DMS153 treated with DMSO at 0.1 percent for 48 hours (cell line): Measurements from ENCODE around the gene WDR81.
"Not testable (repeated sequence)": the region's sequence is repeated elsewhere in the genome, so short reads cannot be mapped to it uniquely, and the experiment has no call there.

Experiments
- DNase-seq: peaks from one replicate; lab custom pipeline; 2025; ENCODE audit not compliant: unreplicated experiment; lab: John Stamatoyannopoulos, UW

The WDR81 gene

GRCh38 chr17:1730326-1731193 is 6.1 kb downstream of the WDR81 start:
- DNase-seq, result no peak

- DNase-seq, result no peak
Measured at GRCh38 chr17:1731194-1731506, 6.6 kb downstream of the WDR81 start.

GRCh38 chr17:1732241-1732832 is 7.8 kb downstream of the WDR81 start:
- no peak for DNase-seq

DNA sequence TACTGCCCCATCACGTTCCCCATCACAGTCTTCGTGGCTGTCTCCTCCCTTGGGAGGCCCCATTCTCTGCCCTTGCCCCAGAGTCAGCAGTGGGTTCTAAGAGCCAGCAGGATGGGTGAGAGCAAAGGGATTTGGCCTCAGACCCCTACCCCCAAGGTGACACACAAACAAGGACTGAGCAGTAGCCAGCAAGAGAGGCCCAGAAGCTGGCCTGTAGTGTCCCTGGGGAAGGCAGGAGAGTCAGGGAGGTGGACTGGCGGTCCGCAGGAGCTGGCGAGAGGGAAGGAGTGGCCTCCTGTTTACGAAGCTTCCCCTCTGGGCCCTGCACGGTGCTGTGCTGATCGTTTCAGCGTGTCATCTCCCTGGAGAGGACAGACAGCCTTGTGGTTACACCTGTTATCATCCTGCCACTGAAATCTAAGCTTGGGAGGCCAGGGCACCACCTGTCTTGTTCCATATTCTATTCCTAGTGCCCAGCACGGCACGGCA is 8.4 kb downstream of the WDR81 start:
- no peak for DNase-seq

DNA sequence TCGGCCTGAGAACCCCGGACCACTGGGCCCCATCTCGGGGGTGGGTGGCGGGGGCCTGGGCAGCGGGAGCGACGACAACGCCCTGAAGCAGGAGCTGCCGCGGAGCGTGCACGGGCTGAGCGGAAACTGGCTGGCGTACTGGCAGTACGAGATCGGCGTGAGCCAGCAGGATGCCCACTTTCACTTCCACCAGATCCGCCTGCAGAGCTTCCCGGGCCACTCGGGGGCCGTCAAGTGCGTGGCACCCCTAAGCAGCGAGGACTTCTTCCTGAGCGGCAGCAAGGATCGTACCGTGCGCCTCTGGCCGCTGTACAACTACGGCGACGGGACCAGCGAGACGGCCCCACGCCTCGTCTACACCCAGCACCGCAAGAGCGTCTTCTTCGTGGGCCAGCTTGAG is 9.3 kb downstream of the WDR81 start:
- no peak for DNase-seq

DNA sequence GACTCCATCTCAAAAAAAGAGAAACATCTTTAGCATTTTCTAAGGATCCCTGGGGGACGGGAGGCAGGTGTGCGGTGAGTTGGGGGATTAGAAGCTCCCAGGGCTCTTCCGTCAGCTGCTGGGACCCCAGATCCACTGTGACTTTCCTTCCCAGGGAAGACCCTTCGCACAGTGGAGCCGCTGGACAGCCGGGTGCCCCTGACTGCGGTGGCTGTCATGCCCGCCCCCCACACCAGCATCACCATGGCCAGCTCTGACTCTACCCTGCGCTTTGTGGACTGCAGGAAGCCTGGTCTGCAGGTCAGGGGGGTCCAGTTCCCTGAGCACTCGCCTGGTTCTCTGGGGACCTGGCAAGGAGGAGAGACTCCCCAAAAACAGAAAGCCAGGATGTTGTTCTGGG is 10.9 kb downstream of the WDR81 start:
- DNase-seq, result no peak

DNA sequence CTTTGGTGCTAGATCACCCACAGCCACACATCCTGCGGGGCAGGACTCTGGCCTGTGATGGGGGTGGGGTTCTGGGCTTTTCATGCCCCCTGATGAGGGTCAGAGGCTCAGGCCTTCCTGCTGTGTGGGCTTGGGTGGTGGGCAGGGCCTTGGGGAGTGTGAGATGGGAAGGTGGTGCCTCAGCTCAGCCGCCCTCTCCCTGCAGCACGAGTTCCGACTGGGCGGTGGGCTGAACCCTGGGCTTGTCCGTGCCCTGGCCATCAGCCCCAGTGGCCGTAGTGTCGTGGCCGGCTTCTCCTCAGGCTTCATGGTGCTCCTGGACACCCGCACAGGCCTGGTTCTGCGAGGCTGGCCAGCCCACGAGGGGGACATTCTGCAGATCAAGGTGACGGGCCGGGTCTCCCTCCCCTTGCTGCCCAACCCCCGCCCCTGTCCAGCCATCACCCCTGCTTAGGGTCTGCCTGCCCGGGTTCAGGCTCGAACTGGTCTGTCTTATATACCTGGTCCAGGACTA is 11.4 kb downstream of the WDR81 start:
- DNase-seq, result no peak

DNA sequence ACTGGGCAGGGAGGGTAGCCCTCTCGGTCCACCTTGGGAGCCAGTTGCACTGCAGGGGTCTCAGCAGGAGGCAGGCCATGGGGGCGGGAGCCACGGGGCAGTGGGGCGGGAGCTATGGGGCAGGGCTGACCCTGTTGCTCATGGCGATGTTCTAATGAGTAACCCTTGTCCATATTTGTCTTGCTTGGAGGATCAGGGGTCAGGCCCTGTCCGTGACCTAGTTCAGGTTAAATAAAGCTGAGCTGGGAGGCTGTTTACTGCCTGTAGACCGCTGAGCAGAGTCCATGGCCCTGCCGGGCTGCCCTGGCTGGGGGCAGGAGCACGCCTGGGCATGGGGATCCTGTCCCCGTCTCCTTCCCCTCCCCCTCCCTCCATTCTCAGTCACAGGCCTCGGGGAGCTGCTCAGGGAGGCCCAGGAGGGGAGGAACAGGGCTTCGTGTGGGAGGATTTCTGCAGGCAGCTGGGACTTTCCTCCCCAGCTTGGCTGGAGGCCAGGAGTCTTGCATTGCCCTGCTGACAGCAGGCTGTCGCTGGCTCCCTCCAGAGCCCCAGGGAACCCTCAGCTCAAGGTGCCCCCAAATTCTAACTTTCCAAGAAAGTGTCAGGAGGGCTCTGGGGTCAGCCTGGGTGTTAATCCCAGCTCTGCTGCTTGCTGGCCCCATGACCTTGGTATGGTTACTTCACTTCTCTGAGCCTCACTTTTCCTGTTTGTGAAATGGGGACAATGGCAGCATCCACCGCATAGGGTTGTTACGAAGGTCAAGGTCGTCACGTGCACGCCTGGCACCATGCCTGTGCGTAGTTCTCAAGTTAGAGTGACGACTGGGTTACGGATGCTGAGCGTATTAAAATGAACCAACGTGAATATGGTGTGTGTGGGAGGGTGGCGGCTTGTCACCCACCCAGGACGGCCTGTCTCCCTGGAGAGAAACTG is 12.1 kb downstream of the WDR81 start:
- DNase-seq, result no peak

DNA sequence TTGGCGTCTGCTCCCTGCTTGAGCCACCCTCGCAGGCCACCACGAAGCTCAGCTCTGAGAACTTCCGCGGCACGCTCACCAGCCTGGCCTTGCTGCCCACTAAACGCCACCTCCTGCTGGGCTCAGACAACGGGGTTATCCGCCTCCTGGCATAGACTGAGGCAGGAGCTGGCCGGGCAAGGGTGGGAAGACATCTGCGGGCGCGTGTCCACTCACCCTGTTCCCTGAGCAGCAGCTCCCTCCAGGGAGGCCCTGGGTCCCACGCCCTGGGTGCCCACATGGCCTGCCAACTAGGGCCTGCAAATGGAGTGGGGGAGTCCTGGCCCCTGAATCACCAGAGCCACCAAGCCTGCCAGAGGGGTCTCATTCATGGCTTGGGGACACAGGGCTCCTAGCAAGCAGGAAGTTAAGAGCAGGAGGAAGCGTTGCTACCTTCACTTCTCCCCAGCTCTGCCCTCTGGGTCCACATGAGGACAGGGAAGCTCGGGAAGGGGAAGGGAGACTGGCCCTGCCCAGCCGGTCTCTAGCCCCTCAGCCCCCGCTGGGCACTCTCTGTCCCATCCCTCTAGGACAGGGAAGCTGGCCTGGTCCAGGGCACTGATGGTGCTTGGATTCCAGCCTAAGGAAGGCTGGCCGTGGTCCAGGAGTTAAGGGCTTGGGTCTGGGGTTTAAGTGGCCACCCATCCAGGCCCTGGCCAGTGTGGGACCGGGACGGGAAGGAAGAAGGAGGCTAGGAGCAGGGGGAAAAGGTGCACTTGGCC is 13.2 kb downstream of the WDR81 start:
- DNase-seq, result no peak

DNA sequence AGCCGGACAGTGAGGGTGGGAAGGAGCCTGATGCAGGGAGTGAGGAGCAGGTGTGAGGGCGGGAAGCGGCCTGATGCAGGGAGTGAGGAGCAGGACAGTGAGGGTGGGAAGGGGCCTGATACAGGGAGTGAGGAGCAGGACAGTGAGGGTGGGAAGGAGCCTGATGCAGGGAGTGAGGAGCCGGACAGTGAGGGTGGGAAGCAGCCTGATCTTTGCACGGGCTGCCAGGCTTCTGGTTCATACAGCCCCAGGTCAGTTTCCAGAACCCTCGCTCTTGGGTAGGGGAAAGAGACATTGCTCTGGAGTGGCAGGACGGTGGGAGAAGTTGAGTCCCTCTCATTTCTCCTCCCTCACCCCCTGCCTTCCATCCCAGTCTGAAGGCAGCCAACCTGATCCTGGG is 17.4 kb downstream of the WDR81 start:
- not testable (repeated sequence) for DNase-seq

DNA sequence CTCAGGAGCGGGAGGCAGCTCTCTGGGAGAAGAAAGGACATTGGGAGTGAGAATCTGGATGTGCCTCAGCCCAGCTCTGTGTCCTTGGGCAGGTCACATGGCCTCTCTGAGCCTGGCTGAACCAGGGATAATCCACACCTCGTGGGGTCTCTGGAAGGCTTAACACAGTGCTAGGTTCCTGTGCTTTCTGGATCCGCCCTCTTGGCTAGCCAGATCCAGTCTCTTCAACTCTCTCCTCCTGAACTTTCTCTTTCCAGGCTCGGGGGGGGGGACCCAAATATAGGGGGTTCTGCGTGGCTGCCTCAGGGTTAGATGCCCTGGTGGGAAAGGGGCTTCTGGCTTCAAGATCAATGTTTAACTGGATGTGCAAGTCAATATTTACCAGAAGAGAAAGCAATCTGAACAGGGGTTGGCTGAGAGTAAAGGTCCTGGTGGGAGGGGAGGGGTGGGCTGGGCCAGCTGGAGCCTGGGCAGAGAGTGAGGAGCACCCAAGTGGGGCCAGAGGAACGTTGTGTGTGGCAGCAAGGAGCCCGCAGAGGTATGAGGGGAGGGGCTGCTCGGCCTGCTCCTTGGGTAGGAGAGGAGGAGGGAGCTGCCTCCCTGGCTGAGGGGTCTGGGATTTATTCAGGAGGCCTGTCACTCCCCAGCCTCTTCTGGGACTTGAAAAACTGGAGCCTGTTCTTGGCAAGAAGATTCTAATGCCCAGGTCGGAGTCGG is 18.0 kb downstream of the WDR81 start, which contains the start of gene SERPINF2:
Gene SERPINF2 (plus strand): TSS at position 501 of the 717 bp plus-strand sequence. CDS start 2,125 bp downstream, outside the sequence.
- no peak for DNase-seq

GRCh38 chr17:1743088-1743439 is 18.6 kb downstream of the WDR81 start:
- no peak for DNase-seq

GRCh38 chr17:1744551-1745512 is 20.3 kb downstream of the WDR81 start:
- DNase-seq, result no peak

- no peak for DNase-seq
Measured at GRCh38 chr17:1745513-1746020, 21.1 kb downstream of the WDR81 start.

DNA sequence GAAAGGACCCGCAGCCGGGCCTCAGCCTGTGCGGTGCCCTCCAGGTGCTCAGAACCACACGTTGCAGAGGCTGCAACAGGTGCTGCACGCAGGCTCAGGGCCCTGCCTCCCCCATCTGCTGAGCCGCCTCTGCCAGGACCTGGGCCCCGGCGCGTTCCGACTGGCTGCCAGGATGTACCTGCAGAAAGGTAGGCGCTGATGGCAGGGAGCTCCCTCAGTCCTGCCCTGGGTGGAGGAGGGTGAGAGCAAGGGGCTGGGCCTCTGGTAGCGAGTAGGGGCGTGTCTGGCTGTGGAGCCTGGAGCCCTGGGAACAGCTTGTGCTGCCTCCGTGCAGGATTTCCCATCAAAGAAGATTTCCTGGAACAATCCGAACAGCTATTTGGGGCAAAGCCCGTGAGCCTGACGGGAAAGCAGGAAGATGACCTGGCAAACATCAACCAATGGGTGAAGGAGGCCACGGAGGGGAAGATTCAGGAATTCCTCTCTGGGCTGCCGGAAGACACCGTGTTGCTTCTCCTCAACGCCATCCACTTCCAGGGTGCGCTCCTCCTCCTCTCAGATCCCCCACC is 22.6 kb downstream of the WDR81 start:
- no peak for DNase-seq

DNA sequence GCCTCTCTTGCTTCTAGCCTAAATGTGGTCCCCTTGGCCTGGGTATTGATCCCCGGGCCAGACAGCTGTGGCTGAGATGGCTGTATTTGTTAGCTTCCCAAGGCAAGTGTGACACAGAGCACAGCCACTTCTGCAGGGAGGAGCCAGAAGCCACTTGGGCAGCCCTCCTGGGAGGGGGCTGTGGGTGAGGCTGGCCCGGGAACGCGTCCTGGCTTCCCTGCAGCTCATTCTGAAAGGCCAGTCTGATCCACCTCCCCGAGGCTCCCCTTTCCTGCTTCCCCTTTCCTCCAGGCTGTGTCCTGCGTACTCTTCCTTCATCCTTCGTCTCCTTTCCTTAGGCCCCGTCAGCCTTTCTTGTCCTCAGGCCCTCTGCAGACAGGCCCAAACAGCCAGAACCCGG is 26.1 kb downstream of the WDR81 start:
- no peak for DNase-seq

- peak; percentile 25 for DNase-seq
Measured at GRCh38 chr17:1752425-1753262, 28.1 kb downstream of the WDR81 start.
